ENCODE results near the gene IQCF5. TPM values are rescaled to one million over a fixed set of nuclear protein-coding genes. Genes with fewer than 3 reads are reported as not detected.

IQCF5 gene
- total RNA-seq, 1 donor from 2014 or later = not detected

- peaks cover 7% of the 10 kb centered on the region for H3K27me3 ChIP-seq (ENCODE audit: low read depth)
- ATAC-seq = no peak
- no peaks in the 10 kb centered on the region for H3K36me3 ChIP-seq
- no peak for TF ChIP-seq CTCF (IDR thresholded peaks at IDR 0.05)
- intact Hi-C loops (cut with DNase I) = no loop called here
- H3K4me3 ChIP-seq = no peak overlapping the region
- no peaks in the 10 kb centered on the region for H3K9me3 ChIP-seq
- H3K27ac ChIP-seq = no peak overlapping the region
- H3K4me1 ChIP-seq = no peaks in the 10 kb centered on the region
- DNase-seq = no peak
Observed at GRCh38 chr3:51888463-51889105, 13.2 kb upstream of the IQCF5 start.

- H3K27ac ChIP-seq = no peak overlapping the region
- no peak for ATAC-seq
Observed at GRCh38 chr3:51887620-51888019, 12.2 kb upstream of the IQCF5 start.

GRCh38 chr3:51886447-51886846 is 11.0 kb upstream of the IQCF5 start:
- DNase-seq = no peak
- Histone ChIP-seq H3K9me3 (no peaks in the 10 kb centered on the region), H3K4me3 (no peak overlapping the region), H3K27ac (no peak overlapping the region), H3K27me3 (ENCODE audit: low read depth) (no peaks in the 10 kb centered on the region), H3K36me3 (no peaks in the 10 kb centered on the region), H3K4me1 (no peaks in the 10 kb centered on the region)
- TF ChIP-seq CTCF (IDR thresholded peaks at IDR 0.05) = no peak
- intact Hi-C loops (cut with DNase I) = no loop called here
- ATAC-seq = no peak

More at GRCh38 chr3:51887620-51888019, 12.2 kb upstream of the IQCF5 start:
- intact Hi-C loops (cut with DNase I) = no loop called here
- no peak for DNase-seq
- H3K36me3 ChIP-seq = no peaks in the 10 kb centered on the region
- H3K9me3 ChIP-seq = no peaks in the 10 kb centered on the region
- TF ChIP-seq CTCF (IDR thresholded peaks at IDR 0.05) = no peak
- H3K4me3 ChIP-seq = no peak overlapping the region
- peaks cover under 1% of the 10 kb centered on the region for H3K27me3 ChIP-seq (ENCODE audit: low read depth)
- no peaks in the 10 kb centered on the region for H3K4me1 ChIP-seq

- no peak for ATAC-seq
- H3K4me1 ChIP-seq = no peaks in the 10 kb centered on the region
- no peak for TF ChIP-seq CTCF (IDR thresholded peaks at IDR 0.05)
- no peaks in the 10 kb centered on the region for H3K9me3 ChIP-seq
- H3K36me3 ChIP-seq = no peaks in the 10 kb centered on the region
- no peak overlapping the region for H3K27ac ChIP-seq
- no peaks in the 10 kb centered on the region for H3K27me3 ChIP-seq (ENCODE audit: low read depth)
- no peak overlapping the region for H3K4me3 ChIP-seq
- intact Hi-C loops (cut with DNase I) = no loop called here
- no peak for DNase-seq
Observed at GRCh38 chr3:51879937-51880336, 4.5 kb upstream of the IQCF5 start.

GRCh38 chr3:51876186-51876585 is 785 bp upstream of the IQCF5 start:
- intact Hi-C loops (cut with DNase I) = no loop called here

More at GRCh38 chr3:51876186-51876585, 785 bp upstream of the IQCF5 start:
- no peak overlapping the region for H3K4me3 ChIP-seq
- no peak for ATAC-seq
- DNase-seq = no peak
- no peaks in the 10 kb centered on the region for H3K36me3 ChIP-seq
- H3K27me3 ChIP-seq (ENCODE audit: low read depth) = peaks cover 6% of the 10 kb centered on the region
- no peaks in the 10 kb centered on the region for H3K9me3 ChIP-seq
- no peaks in the 10 kb centered on the region for H3K4me1 ChIP-seq
- no peak for TF ChIP-seq CTCF (IDR thresholded peaks at IDR 0.05)
- no peak overlapping the region for H3K27ac ChIP-seq
